ENCODE measurements around the gene FOLR1.
"Not testable (repeated sequence)": the region's sequence is repeated elsewhere in the genome, so short reads cannot be mapped to it uniquely, and the experiment has no call there.

Gene FOLR1

GRCh38 chr11:72191961-72192381 is at the start of gene FOLR1:
FOLR1 (plus strand) TSS chr11:72192140; CDS start chr11:72192174, 34 bp downstream.
- DNase-seq, result no peak

- not testable (repeated sequence) for DNase-seq
Measured at GRCh38 chr11:72142543-72142942, 49.4 kb upstream of the FOLR1 start.

GRCh38 chr11:72144807-72145565 is 47.0 kb upstream of the FOLR1 start:
- DNase-seq, result no peak

- DNase-seq, result no peak
Measured at GRCh38 chr11:72146625-72147024, 45.3 kb upstream of the FOLR1 start.

GRCh38 chr11:72150882-72151281 is 41.1 kb upstream of the FOLR1 start:
- no peak for DNase-seq

GRCh38 chr11:72153874-72154273 is 38.1 kb upstream of the FOLR1 start:
- DNase-seq, result not testable (repeated sequence)

- no peak for DNase-seq
Measured at GRCh38 chr11:72154816-72155215, 37.1 kb upstream of the FOLR1 start.

- no peak for DNase-seq
Measured at GRCh38 chr11:72155751-72156150, 36.2 kb upstream of the FOLR1 start.

GRCh38 chr11:72157131-72157530 is 34.8 kb upstream of the FOLR1 start:
- DNase-seq, result no peak

GRCh38 chr11:72160319-72160718 is 31.6 kb upstream of the FOLR1 start:
- DNase-seq, result no peak

- no peak for DNase-seq
Measured at GRCh38 chr11:72162891-72163492, 28.9 kb upstream of the FOLR1 start.

GRCh38 chr11:72164187-72164586 is 27.8 kb upstream of the FOLR1 start:
- not testable (repeated sequence) for DNase-seq

GRCh38 chr11:72169046-72169555 is 22.8 kb upstream of the FOLR1 start:
- DNase-seq, result not testable (repeated sequence)

GRCh38 chr11:72169754-72170153 is 22.2 kb upstream of the FOLR1 start:
- DNase-seq, result not testable (repeated sequence)

GRCh38 chr11:72172043-72172442 is 19.9 kb upstream of the FOLR1 start:
- DNase-seq, result not testable (repeated sequence)

GRCh38 chr11:72173291-72173690 is 18.6 kb upstream of the FOLR1 start:
- DNase-seq, result no peak

- DNase-seq, result no peak
Measured at GRCh38 chr11:72174302-72175070, 17.5 kb upstream of the FOLR1 start.

- DNase-seq, result no peak
Measured at GRCh38 chr11:72177656-72178055, 14.3 kb upstream of the FOLR1 start.

GRCh38 chr11:72179049-72179803 is 12.7 kb upstream of the FOLR1 start:
- no peak for DNase-seq

GRCh38 chr11:72179804-72180396 is 12.0 kb upstream of the FOLR1 start:
- no peak for DNase-seq

GRCh38 chr11:72180892-72181552 is 10.9 kb upstream of the FOLR1 start:
- not testable (repeated sequence) for DNase-seq

- not testable (repeated sequence) for DNase-seq
Measured at GRCh38 chr11:72181553-72181958, 10.4 kb upstream of the FOLR1 start.

Measured in DMS153 (cell line).